PC-9 (cell line): ENCODE measurements around the gene FYN. TPM values are rescaled to one million over a fixed set of nuclear protein-coding genes. Genes with fewer than 3 reads are reported as not detected.
"Not testable (repeated sequence)": the region's sequence is repeated elsewhere in the genome, so short reads cannot be mapped to it uniquely, and the experiment has no call there.

ENCODE experiments used
- BruUV-seq: library from RNA; stranded (reverse); fragments of 400-500 nt; replicated peaks from 2 replicates; lab custom pipeline; 2021; lab: Mats Ljungman, UMichigan
- CTCF ChIA-PET: fragments of 300-600 bp; sonication (Branson Sonifier 250); formaldehyde crosslinking; loops from one replicate; lab custom pipeline; 2022; ENCODE audit warnings: antibody characterized with exemption; lab: Charles Lee
- POLR2A ChIA-PET: fragments of 300-600 bp; sonication (Branson Sonifier 250); formaldehyde crosslinking; loops from one replicate; lab custom pipeline; 2022; ENCODE audit warnings: antibody characterized with exemption; ENCODE audit not compliant: unreplicated experiment; lab: Charles Lee
- DNase-seq, 2 experiments: peaks; one replicate each; pipeline versions ENCODE4 v3.0.0 to v3.0.0-alpha.2; 2015 to 2022; ENCODE audit warnings: mixed read lengths in 1 of 2
- H2AFZ ChIP-seq: fragments of 200-600 bp; sonication (generic); 2 replicates; pipeline ENCODE4 v1.8.1; 2017; ENCODE audit warnings: antibody characterized with exemption
- H3F3A ChIP-seq: fragments of 200-600 bp; sonication (generic); 2 replicates; pipeline ENCODE4 v1.8.1; 2017; ENCODE audit warnings: antibody characterized with exemption, mild to moderate bottlenecking, low read depth; ENCODE audit not compliant: insufficient read depth
- H3K27ac ChIP-seq: fragments of 200-600 bp; sonication (generic); 2 replicates; pipeline ENCODE4 v1.6.1; 2016; ENCODE audit warnings: mixed run types
- H3K27me3 ChIP-seq: fragments of 200-600 bp; sonication (generic); 2 replicates; pipeline ENCODE4 v1.6.1; 2016; ENCODE audit warnings: low read depth, mixed run types; ENCODE audit not compliant: insufficient read depth
- H3K36me3 ChIP-seq: fragments of 200-600 bp; sonication (generic); 2 replicates; pipeline ENCODE4 v1.6.1; 2016; ENCODE audit warnings: low read depth, mixed run types
- H3K4me1 ChIP-seq: fragments of 200-600 bp; sonication (generic); replicated peaks from 2 replicates; pipeline ENCODE4 v1.6.1; 2016; ENCODE audit warnings: mixed run types; ENCODE audit not compliant: insufficient read depth
- H3K4me2 ChIP-seq: fragments of 200-600 bp; sonication (generic); 2 replicates; pipeline ENCODE4 v1.6.1; 2017; ENCODE audit warnings: mixed run types
- H3K4me3 ChIP-seq: fragments of 200-600 bp; sonication (generic); 2 replicates; pipeline ENCODE4 v1.6.1; 2016; ENCODE audit warnings: mixed run types
- H3K79me2 ChIP-seq: fragments of 200-600 bp; sonication (generic); 2 replicates; pipeline ENCODE4 v1.6.1; 2017; ENCODE audit warnings: low read depth, mixed run types
- H3K9me2 ChIP-seq: fragments of 200-600 bp; sonication (generic); 2 replicates; pipeline ENCODE4 v1.8.1; 2017; ENCODE audit warnings: mild to moderate bottlenecking; ENCODE audit not compliant: insufficient read depth
- H3K9me3 ChIP-seq: fragments of 200-600 bp; sonication (generic); 2 replicates; pipeline ENCODE4 v1.8.1; 2016; ENCODE audit warnings: low read depth; ENCODE audit not compliant: insufficient read depth
- H4K20me1 ChIP-seq: fragments of 200-600 bp; sonication (generic); 2 replicates; pipeline ENCODE4 v1.8.1; 2017; ENCODE audit not compliant: insufficient read depth
- CTCF ChIP-seq: fragments of 200-600 bp; sonication (generic); conservative IDR thresholded peaks from 2 replicates; pipeline ENCODE4 v1.6.1; 2017; ENCODE audit warnings: mixed run types, antibody characterized with exemption, mild to moderate bottlenecking, moderate library complexity
- EZH2 ChIP-seq: fragments of 200-600 bp; sonication (generic); IDR thresholded peaks from 2 replicates; pipeline ENCODE4 v1.8.0; 2017; ENCODE audit warnings: antibody characterized with exemption, low read depth
- intact Hi-C: fragments of 100-400 bp; cut with micrococcal nuclease; formaldehyde crosslinking; loops from one replicate; pipeline ENCODE4 v1.10.0; 2022; ENCODE audit not compliant: unreplicated experiment
- total RNA-seq: library from RNA; stranded (reverse); gene quantifications from 2 replicates; pipeline ENCODE4 v1.2.3, GENCODE V29; 2021

FYN gene
- total RNA-seq, 1 experiment from 2014 or later, result 53.3 TPM

- no peak overlapping the region for H3K4me2 ChIP-seq
- H3K4me3 ChIP-seq, result no peak overlapping the region
- ChIA-PET POLR2A (interaction anchor here (0.6 kb wide), 1 partner anchor 160 kb away, joined by 18 read pairs; the partner anchor contains the start of gene REV3L), CTCF (interaction anchor here (0.6 to 1.0 kb wide), 3 partner anchors 37 to 384 kb away, joined by 3 to 7 read pairs (median 3); partner anchors contain the start of gene TRAF3IP2)
- H3K9me3 ChIP-seq, result no peaks in the 10 kb centered on the region
- H2AFZ ChIP-seq, result no peak overlapping the region
- no peaks in the 10 kb centered on the region for H4K20me1 ChIP-seq
- no peaks in the 10 kb centered on the region for H3K79me2 ChIP-seq
- H3K4me1 ChIP-seq, result no peaks in the 10 kb centered on the region
- TF ChIP-seq EZH2 (no peak), CTCF (peak; percentile 71)
- no peaks in the 10 kb centered on the region for H3F3A ChIP-seq
- no peaks in the 10 kb centered on the region for H3K27me3 ChIP-seq
- H3K36me3 ChIP-seq, result no peaks in the 10 kb centered on the region
- no peak overlapping the region for H3K27ac ChIP-seq
- BruUV-seq, result no TSS peak
- intact Hi-C loops, result loop anchor here (1.0 to 2.0 kb wide), 2 partner anchors 282 to 383 kb away; a partner anchor contains a TSS
- H3K9me2 ChIP-seq, result no peaks in the 10 kb centered on the region
- DNase-seq, result peak; percentile 46 to 50
Observed at GRCh38 chr6:111642463-111643158, 230.6 kb downstream of the FYN start.

GRCh38 chr6:111639266-111639665 lies 234.0 kb downstream of the FYN start:
- CTCF ChIA-PET, result interaction anchor here (0.7 kb wide), 2 partner anchors 335 to 473 kb away, joined by 3 to 4 read pairs; no protein-coding TSS in a partner anchor
- intact Hi-C loops, result no loop called here
- no peaks in the 10 kb centered on the region for H4K20me1 ChIP-seq
- BruUV-seq, result no TSS peak
- POLR2A ChIA-PET, result no interaction called here
- no peaks in the 10 kb centered on the region for H3K79me2 ChIP-seq
- DNase-seq, result no peak
- H2AFZ ChIP-seq, result no peak overlapping the region
- no peaks in the 10 kb centered on the region for H3K36me3 ChIP-seq
- H3K4me2 ChIP-seq, result no peak overlapping the region
- H3K27ac ChIP-seq, result no peak overlapping the region
- TF ChIP-seq EZH2 (no peak), CTCF (no peak)
- H3K9me2 ChIP-seq, result no peaks in the 10 kb centered on the region
- H3K9me3 ChIP-seq, result no peaks in the 10 kb centered on the region
- no peaks in the 10 kb centered on the region for H3K27me3 ChIP-seq
- no peaks in the 10 kb centered on the region for H3K4me1 ChIP-seq
- H3K4me3 ChIP-seq, result no peak overlapping the region
- no peaks in the 10 kb centered on the region for H3F3A ChIP-seq

- H3K9me2 ChIP-seq, H3F3A ChIP-seq, CTCF ChIA-PET, H3K4me2 ChIP-seq, H3K36me3 ChIP-seq, H3K79me2 ChIP-seq, H4K20me1 ChIP-seq, H3K27me3 ChIP-seq, H3K9me3 ChIP-seq, DNase-seq, H2AFZ ChIP-seq, POLR2A ChIA-PET, intact Hi-C loops, H3K4me1 ChIP-seq, H3K4me3 ChIP-seq, H3K27ac ChIP-seq, BruUV-seq: not testable (repeated sequence)
Observed at GRCh38 chr6:111634981-111635380, 238.3 kb downstream of the FYN start.
